Measurements from ENCODE around the gene ZSCAN10. TPM values are rescaled to one million over a fixed set of nuclear protein-coding genes. Genes with fewer than 3 reads are reported as not detected.
"Not testable (repeated sequence)": the region's sequence is repeated elsewhere in the genome, so short reads cannot be mapped to it uniquely, and the experiment has no call there.

ZSCAN10 gene
- total RNA-seq, 4 donors from 2014 or later: not detected

GRCh38 chr16:3140603-3141427, 41.7 kb upstream of the ZSCAN10 start:
- no peaks in the 10 kb centered on the region for H3K27me3 ChIP-seq
- no peak overlapping the region for H3K4me3 ChIP-seq
- TF ChIP-seq EP300 (IDR thresholded peaks at IDR 0.05; ENCODE audit: low read depth) (no peak), POLR2AphosphoS5 (IDR thresholded peaks at IDR 0.05) (no peak), POLR2A (IDR thresholded peaks at IDR 0.05) (no peak), CTCF (IDR thresholded peaks at IDR 0.05) (no peak)
- WGBS, 2 donors (ENCODE audit: low coverage in 1 of 2): 91% methylated on average over 59 of the region's 69 CpGs; no CpG with 5 or more reads in 1 of the 2 donors
- no peak overlapping the region for H3K27ac ChIP-seq
- intact Hi-C loops (cut with DNase I; ENCODE audit: low total_unique reads) (no loop called here), in situ Hi-C loops (cut with MboI; ENCODE audit: low pct_ligation_motif_present in 1 of 4, low pct_unique_long_range_greater_than_20kb in 1 of 4, low sequenced_read_pairs in 3 of 4) (loop anchor here in 1 of 4 donors (25.0 kb wide), 1 partner anchor 104 kb away; the partner anchor contains the start of genes BICDL2 and MMP25)
- H3K36me3 ChIP-seq: peaks cover 0 to 15% (median 2%) of the 10 kb centered on the region in 4 donors
- H3K4me1 ChIP-seq: peaks cover 7 to 23% (median 18%) of the 10 kb centered on the region in 4 donors
- H3K9me3 ChIP-seq: no peaks in the 10 kb centered on the region
- DNase-seq: no peak

GRCh38 chr16:3139561-3139960, 40.5 kb upstream of the ZSCAN10 start:
- peaks cover 0 to 15% (median 2%) of the 10 kb centered on the region in 4 donors for H3K36me3 ChIP-seq
- H3K4me3 ChIP-seq; intact Hi-C loops (cut with DNase I; ENCODE audit: low total_unique reads); H3K9me3 ChIP-seq; DNase-seq; H3K27me3 ChIP-seq; H3K27ac ChIP-seq: not testable (repeated sequence)
- H3K4me1 ChIP-seq: peaks cover 9 to 27% (median 23%) of the 10 kb centered on the region in 4 donors
- in situ Hi-C loops (cut with MboI; ENCODE audit: low pct_ligation_motif_present in 1 of 4, low pct_unique_long_range_greater_than_20kb in 1 of 4, low sequenced_read_pairs in 3 of 4): loop anchor here in 1 of 4 donors (25.0 kb wide), 1 partner anchor 102 kb away; the partner anchor contains the start of genes BICDL2 and MMP25
- 92% methylated on average over 9 of the region's 9 CpGs; no CpG with 5 or more reads in 1 of the 2 donors for WGBS, 2 donors (ENCODE audit: low coverage in 1 of 2)

GRCh38 chr16:3138823-3139426, 39.8 kb upstream of the ZSCAN10 start:
- TF ChIP-seq EP300 (IDR thresholded peaks at IDR 0.05; ENCODE audit: low read depth) (no peak), POLR2AphosphoS5 (IDR thresholded peaks at IDR 0.05) (no peak), CTCF (IDR thresholded peaks at IDR 0.05) (no peak), POLR2A (IDR thresholded peaks at IDR 0.05) (no peak)
- Histone ChIP-seq H3K27me3 (no peaks in the 10 kb centered on the region), H3K4me1 (peaks cover 9 to 23% (median 19%) of the 10 kb centered on the region in 4 donors), H3K36me3 (peaks cover 0 to 15% (median 2%) of the 10 kb centered on the region in 4 donors), H3K9me3 (no peaks in the 10 kb centered on the region), H3K4me3 (no peak overlapping the region), H3K27ac (no peak overlapping the region)
- 88% methylated on average over 14 of the region's 14 CpGs; no CpG with 5 or more reads in 1 of the 2 donors for WGBS, 2 donors (ENCODE audit: low coverage in 1 of 2)
- in situ Hi-C loops (cut with MboI; ENCODE audit: low pct_ligation_motif_present in 1 of 4, low pct_unique_long_range_greater_than_20kb in 1 of 4, low sequenced_read_pairs in 3 of 4): loop anchor here in 1 of 4 donors (25.0 kb wide), 1 partner anchor 102 kb away; the partner anchor contains the start of genes BICDL2 and MMP25
- intact Hi-C loops (cut with DNase I; ENCODE audit: low total_unique reads): no loop called here
- DNase-seq: no peak

- Histone ChIP-seq H3K4me3 (no peak overlapping the region), H3K27me3 (no peaks in the 10 kb centered on the region), H3K36me3 (peaks cover 0 to 15% (median 2%) of the 10 kb centered on the region in 4 donors), H3K27ac (no peak overlapping the region), H3K9me3 (no peaks in the 10 kb centered on the region), H3K4me1 (peaks cover 9 to 23% (median 17%) of the 10 kb centered on the region in 4 donors)
- DNase-seq: no peak
- in situ Hi-C loops (cut with MboI; ENCODE audit: low pct_ligation_motif_present in 1 of 4, low pct_unique_long_range_greater_than_20kb in 1 of 4, low sequenced_read_pairs in 3 of 4): loop anchor here in 1 of 4 donors (25.0 kb wide), 1 partner anchor 101 kb away; the partner anchor contains the start of genes BICDL2 and MMP25
- TF ChIP-seq CTCF (IDR thresholded peaks at IDR 0.05): no peak
- TF ChIP-seq EP300 (IDR thresholded peaks at IDR 0.05; ENCODE audit: low read depth): no peak
- no peak for TF ChIP-seq POLR2AphosphoS5 (IDR thresholded peaks at IDR 0.05)
- no peak for TF ChIP-seq POLR2A (IDR thresholded peaks at IDR 0.05)
- intact Hi-C loops (cut with DNase I; ENCODE audit: low total_unique reads): no loop called here
- WGBS, 2 donors (ENCODE audit: low coverage in 1 of 2): 92% methylated on average over 21 of the region's 21 CpGs; no CpG with 5 or more reads in 1 of the 2 donors
These were observed 39.2 kb upstream of the ZSCAN10 start for GRCh38 chr16:3138342-3138741.
